Suppressor macrophage treated with lipopolysaccharide for 1 hour (primary cell): ENCODE results near the gene STARD3.

Source experiments
- DNase-seq, 3 donors: peaks; one replicate each; pipeline ENCODE4 v3.0.0-alpha.2; 2020 to 2022

Gene STARD3

DNA sequence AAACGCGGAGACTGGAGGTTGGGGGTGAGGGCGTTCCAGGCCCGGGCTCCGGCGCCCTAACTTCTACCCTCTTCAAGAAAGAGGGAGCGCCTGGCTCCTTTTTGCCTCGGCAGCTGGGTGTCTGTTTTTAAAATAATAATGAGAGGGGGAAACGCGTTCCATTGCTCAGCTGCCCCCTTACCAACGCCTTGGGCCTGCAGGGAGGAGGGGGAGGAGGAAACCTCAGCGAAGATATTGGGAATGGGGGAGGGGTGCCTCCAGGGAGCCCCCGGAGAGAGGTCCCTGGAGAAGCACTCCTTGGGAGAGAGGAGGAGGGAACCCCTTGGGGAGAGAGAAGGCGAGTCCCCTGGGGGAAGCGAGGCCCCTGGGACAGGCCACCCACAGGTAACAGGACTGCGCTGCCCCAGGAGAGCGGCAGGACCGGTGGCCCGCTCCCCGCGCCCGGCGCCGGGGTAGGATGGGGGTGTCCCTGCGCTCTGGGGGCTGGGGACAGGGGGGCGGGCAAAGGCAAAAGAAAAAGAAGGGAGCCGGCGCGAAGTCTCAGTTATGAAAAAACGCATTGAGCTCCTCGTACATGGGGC lies 31.9 kb upstream of the STARD3 start:
- DNase-seq = no peak

DNA sequence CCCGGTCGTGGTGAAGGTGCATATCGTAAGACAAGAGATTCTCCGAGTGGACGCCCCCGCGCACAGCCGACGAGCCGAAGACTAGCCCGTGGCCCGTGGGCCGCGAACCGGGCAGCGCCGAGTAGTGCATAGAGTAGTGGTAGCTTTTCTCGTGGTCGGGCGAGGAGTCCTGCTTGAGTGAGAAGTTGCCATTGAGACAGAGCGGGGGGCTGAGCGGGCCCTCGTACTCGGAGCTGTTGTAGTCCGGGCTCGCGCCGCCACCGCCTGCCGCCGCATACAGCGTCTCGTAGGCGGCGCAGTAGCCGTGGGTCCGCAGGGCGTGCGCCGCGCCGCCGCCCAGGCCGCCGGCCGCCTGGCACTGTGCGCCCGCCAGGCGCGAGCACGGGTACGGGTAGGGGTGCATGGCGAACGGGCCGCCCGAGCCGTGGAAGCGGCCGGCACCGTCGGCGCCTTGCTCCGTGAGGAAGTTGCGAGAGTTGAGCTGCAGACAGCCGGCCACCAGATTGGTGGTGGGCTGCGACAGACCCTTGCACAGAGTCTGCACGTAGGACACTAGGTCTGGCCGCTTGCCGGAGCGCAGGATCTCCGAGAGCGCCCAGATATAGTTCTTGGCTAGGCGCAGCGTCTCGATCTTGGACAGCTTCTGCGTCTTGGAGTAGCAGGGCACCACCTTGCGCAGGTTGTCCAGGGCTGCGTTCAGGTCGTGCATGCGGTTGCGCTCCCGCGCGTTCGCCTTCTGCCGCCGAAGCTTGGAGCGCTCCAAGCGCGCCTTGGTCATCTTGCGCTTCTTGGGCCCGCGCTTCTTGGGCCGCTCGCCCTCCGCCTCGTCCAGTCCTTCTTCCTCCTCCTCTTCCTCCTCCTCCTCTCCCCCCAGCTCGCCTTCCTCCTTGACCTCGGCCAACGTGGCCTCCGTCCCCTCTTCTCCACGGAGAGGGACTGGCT lies 31.2 kb upstream of the STARD3 start:
- peak in 1 of 3 donors; percentile 40 for DNase-seq

DNA sequence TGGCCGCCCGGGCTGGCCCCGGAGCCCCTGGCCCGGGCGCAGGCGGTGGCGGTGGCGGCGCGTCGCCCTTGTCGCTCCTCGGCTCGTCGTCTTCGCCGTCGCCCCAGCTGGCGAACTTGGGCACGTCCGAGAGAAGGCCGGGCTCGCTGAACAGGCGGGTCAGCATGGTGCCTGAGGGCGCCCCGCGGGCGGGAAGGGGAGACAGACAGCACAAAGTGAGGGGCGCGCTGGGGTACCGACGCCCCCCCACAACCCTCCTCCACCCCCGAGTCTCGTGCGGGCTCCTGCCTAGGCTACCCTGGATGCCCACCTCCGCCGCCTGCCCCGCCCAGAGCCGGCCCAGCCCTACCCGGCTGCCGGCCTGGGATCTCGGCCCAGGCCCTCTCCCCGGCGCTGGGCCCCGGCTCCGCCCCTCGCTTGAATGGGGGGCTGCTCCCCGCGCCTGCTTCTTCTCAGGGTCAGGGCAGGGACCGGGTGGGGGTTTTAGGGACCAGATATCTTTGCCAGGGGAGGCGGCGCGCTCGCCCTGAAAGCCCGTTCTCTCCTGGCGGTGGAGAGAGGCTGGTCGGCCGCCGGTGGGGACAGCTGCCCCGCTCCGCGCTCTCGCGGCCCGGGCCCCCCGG lies 30.4 kb upstream of the STARD3 start:
- DNase-seq = peak in 1 of 3 donors; percentile 25

DNA sequence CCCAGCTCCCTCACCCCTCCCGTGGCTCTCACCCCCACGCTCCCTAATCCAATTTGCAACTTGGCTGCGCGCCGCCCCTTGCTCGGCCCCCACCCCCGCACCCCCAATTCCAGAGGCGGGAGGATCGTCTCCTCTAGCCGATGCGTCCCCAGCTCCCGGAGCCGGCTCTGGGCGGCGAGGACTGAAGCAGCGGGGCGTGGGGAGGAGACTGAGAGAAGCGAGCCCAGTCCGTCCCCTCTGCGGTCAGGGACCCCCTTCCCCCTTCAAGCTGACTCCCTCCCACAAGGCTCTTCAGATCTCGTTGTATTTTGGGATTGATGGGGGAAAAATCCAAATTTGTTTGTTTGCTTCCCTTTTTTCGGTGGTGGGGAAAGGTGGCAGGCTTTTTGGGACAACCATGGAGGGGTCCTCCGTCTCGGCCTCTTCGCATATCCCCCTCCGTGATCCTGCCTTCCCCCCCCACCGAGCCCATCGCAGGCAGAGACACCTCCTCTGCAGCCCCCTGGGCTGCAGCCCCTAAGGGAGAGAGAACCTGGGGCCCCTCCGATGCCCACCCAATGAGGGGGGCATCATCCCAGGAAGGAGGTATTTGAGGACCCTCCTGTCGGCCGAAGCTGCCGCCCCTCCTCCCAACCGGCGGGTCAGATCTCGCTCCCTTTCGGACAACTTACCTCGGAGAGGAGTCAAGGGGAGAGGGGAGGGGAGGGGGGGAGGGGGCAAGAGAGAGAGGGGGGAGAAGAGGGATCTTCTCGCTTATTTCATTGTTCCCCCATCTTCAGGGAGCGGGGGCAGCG lies 29.7 kb upstream of the STARD3 start:
- no peak for DNase-seq

DNA sequence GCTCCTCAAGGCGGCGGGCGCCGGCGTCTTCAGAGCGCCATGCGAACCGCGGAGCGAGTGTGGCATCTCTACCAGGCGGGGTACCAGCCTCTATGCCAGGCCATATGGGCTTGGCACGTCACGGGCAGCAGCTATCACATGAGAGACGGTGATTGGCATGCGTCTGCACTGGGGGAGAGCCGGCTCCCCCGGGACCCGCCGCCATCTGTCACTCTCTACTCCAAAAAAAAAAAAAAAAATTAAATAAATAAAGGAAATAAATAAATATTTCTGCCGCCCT lies 29.2 kb upstream of the STARD3 start, which contains the start of gene NEUROD2:
TSS of gene NEUROD2 (minus strand) at position 70 of the 280 bp plus-strand sequence. CDS start 1,321 bp downstream, outside the sequence.
- DNase-seq = no peak

DNA sequence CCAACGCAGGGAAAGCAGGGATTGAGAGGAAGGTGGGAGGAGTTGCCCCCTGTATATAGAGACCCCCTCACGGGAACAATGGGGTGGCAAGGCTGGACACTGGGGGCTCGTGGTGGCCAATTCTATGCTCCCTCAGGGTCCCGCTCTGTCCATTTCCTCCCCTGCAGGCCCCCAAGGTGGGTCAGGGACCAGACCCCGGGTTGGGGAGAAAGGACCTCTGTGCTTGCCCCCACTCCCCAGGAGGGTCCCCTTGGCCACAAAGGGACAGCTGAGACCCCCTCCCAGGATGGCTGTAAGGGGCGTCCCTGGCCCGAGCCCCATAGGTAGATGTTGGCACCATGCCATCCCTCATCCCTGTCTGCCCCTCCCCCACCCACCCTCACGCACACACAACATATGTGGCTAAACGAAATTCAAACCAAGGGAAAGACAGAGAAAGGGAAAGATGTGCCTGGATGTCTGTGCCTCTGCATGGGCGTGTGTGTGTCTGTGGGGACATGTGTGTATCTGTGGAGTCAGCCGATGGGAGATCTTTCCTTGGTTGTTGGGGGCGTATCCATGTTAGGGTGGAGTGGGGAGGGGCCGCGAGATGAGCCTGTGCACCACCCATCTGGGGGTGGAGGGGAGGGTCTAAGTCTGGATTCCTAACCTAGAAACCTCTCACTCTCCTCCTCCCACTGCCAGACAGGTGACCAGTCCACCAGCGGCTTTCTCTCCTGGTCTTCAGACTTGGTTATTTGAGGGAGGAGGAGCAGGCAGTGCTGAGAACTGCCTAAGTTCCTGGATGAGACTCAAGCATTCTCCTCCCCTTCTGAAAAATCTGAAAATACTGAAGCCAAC lies 28.6 kb upstream of the STARD3 start:
- DNase-seq = no peak

DNA sequence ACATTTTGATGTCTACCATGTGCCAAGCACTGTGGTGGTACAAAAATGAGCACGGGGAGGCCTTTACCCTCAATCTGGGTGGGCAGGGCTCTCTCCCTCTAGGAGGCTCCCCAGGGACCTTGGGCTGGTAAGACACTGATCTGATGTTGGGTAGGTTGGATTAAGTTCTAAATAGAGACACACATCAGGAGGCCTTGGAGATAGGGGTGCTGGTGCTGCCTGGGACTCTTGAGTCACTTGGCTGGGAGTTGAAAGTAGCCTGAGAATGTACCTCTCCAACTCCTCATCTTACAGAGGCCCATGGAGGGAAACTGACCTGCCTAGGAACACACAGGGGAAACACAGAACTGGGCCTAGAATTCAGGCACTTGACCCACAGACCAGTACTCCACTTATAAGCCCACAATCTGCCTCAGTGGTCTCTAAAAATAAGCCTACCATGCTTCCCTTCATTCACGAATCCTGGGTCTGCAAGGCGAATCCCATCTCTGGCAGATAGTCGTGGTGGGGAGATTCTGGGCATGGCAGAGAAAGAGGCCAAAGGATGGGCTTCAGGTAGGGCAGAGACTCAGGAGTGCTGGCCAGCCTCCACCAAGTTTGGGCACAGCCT lies 27.4 kb upstream of the STARD3 start:
- DNase-seq = no peak

DNA sequence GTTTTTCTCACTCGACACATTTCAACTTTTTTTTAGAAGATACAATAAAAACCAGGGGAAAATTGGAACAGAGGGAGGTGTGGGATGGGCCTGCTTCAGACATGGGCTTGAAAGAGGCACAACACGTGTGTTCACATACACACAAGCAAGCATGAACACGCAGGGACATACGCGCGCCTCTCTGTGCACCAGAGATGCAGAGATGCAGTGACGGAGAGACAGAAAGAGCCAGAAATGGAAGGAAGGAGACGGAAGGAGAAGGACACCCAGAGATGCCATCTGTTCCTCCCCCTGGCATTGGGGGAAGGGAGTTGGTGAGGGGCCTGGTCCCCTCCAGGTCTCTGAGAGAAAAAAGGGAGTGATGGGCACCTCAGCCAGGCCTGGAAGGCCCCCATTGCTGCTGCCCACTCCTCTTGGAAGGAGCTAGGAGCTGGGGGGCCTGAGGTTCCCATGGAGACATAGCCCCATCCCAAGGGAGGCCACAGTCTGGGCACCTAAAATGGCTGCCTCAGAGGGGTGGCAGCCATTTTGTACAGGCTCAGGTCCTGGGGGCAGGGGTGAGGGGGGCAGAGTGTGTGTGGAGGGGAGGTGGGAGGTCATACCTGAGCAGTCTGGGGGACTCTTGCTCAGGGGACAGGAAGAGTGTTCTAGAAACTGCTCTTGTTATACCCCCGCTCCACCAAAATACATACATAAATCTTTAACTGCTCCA lies 25.4 kb upstream of the STARD3 start:
- no peak for DNase-seq

DNA sequence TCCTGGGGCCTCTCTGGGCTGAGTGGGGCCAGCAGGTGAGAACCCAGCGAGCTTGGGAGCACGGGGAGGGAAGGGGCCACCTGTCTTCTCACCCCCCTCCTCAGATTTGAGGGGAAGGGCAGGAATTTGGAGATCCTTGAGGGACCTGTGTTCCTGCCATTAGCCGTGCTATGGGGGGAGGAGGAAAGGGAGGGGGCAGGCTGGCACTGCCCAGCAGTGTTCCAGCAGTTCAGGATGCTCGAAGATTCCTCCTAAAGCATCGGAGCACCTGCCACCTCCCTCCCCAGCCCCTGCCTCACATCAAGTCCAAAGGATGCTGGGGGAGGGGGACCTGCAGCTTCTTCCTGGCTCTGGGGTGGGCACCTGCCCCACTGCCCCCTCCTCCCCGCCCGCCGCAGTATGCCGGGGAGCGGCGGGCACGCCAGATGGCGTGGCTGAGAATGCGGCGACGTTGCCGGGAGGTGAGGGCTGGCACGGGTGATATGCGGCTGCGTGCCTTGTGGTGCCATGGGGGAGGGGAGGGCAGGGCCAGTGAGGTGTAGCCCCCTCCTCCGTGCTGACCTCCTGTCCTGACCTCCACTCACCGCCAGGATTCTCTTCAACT lies 24.6 kb upstream of the STARD3 start:
- no peak for DNase-seq

DNA sequence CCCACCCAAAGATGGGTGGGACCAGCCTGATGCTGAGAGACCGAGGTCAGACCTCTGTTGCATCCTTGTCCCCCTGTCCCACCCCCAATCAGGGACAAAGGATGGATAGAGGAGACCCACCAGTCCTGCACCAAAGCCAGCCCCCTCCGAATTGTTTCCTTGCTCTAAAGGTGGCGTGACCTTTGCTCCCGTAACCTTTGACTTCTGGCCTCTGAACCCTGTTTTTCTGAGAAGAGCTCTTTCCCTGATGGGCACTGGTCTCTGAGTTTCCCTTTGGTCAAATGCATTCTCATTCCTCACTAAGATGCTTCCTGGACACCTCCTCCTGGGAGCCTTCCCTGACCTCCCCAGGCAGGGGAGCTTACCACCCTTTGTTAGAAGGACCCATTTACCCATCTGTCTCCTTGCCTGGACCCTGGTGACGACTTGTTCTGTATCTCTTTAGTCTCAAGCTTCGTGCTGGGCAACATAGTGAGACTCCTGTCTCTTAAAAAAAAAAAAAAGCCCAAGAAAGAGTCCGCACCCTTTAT lies 23.9 kb upstream of the STARD3 start:
- DNase-seq = no peak

DNA sequence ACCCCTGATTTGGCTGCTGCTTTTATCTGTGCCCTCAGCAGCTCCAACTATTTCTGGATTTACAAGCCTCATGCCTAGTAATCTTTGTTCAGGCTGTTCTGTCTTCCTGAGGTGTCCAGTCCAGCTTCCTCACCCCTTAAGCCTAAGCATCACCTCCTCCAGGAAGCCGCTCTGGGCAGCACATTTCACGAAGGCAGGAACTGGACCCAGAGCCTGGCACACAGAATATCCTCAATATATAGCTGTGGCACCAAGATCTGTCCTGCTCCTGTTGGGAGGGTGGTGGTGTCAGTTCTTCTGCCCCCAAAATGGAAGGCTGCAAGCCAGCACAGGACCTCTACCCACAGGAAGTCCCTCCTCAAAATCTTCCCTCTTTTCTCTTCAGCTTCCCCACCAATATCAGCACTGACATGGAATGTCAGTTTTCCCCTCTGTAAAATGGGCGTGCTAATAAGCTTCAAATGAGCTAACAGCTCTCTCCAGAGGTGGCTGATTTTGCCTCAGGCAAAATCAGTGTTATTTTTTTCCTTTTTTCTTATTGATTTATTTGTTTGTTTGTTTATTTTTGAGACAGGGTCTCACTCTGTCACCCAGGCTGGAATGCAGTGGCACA lies 22.3 kb upstream of the STARD3 start:
- DNase-seq = no peak

DNA sequence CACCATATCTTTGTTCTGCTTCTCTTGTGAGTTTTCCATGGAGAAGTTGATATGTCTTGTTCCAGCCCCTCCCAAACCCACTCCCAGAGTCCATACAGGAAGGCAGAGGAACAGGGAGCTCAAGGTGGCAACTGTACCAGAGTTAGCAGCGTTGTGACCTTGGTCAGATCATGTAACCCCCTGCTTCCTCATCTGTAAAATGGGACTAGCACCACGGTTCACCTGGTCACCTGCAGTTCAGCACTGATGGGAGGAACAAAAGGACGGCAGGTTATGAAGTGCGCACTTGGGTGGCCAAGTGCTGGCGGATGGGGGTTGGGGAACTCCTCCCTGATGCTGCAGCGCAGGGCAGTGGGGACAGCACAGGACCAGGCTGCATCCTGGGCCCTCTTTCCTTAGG lies 21.5 kb upstream of the STARD3 start:
- no peak for DNase-seq

DNA sequence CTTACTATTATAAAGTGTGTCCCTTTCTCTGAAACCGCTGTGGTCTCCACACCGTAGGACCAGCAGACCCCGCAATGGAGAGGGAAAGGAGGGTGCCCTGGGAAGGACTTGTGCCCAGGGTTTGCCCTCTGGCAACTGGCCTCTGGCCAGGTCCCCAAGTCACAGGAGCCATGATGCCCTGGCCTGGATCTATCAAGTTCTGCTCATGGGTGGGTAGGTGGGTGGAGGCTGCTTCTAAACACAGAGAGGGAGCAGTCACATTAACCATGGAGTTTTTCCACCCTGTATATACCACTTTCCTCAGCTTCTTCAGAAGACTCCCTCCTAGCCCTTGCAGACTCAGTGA lies 19.9 kb upstream of the STARD3 start:
- no peak for DNase-seq

DNA sequence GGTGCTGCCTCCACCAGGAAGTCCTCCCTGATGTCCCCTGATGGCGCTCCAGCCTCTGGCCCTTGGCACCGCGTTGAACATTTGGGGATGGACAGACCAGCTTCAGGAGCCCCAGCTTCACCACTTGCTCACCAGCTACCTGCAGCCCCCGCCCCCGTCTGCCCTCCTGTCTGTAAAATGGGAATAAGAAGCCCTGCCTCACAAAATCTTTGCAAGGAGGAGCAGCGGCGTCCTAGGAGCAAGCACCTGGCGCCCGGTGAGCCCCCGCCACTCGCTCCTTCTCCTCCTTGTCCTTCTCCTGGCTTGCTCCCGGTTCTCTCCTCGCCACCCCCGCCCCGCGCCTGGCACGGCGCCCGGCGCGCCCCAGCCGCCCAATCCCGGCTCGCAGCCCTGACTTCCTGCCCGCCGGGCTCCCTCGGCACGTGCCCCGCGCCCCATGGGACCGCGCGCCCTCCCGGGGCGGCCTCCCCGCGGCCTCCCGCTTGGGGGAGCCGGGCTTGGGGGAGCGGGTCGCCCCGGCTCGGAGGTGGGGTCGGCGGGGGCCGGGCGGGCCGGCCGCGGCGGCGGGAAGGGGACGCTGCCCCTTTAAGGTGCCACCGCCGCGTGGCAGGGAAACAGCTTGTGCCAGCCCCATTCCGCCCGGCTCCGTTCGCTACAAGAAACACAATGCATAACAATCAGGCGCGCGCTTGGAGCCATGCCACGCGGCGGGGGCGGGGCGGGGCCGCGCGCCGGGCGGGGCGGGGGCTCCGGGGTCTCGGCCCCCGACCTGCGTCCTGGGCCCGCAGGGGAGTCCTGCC lies 19.3 kb upstream of the STARD3 start:
- DNase-seq = peak; percentile 56 to 76 (median 58)

DNA sequence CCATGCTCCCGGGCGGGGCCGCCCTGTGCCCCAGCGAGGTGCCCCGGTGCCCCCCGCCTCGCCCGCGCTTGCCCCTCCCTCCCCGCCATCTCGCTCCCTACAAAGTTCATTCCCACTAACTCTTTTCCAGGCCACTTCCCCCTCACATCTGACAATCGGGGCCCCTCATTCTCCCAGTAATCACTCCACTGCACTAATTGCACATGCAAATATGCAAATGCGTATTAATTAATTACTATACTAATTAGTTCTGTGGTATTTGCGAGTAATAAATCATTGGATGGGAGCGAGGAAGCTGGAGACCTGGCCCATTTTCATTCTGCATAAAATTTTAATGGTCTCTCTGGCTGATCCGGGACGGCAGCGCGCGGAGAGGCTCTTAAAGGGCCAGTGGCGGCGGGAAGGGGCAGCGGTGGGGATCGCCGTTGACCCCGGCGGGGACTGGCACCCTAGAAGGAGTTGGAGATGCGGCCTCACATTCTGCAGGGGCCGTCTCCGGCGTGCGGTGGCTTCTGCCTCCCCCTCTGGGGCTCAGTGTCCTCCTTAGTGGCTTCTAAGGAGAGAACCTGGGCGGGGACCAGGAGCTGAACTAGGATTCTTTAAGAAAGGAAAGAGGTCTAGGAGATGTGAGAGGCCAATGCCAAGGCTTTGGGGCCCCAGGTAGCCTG lies 18.6 kb upstream of the STARD3 start:
- peak in 1 of 3 donors; percentile 33 for DNase-seq

DNA sequence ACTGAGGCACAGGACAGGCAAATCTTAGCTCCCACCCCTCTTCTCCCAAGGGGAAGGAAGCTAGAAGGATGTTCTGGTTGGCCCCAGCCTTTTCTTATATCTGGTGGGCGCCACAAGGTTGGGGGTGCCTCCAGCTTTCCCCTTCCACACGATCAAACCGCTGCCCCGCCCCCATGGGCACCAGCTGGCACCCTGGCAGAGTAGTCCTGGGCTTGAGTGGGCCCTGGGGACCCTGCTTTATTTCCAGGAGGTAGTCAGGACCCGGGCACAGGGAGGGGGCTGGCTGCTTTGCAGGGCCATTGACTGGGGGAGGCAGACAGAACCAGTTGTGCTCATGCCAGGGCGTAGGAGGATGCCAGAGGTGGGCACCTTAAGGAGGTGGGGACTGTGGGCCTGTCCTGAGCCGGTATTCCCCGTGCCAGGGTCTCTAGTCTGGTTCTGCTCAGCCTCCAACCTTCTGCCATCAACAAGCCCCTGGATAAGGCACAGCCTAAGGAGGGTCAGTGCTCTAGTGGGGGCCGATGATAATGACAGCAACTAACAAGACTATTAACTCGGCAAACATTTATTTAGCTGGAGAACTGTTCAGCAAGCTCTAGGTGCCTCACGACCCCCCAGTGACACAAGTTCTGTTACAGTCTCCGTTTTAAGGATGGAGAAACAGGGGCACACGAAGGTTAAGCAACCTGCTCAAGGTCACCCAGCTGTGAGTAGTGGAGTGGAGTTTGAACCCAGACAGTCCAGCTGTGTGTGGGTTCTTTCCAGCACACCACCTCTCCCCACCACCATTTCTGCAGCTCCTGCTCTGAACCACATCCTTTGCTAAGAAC lies 17.8 kb upstream of the STARD3 start:
- DNase-seq = no peak

DNA sequence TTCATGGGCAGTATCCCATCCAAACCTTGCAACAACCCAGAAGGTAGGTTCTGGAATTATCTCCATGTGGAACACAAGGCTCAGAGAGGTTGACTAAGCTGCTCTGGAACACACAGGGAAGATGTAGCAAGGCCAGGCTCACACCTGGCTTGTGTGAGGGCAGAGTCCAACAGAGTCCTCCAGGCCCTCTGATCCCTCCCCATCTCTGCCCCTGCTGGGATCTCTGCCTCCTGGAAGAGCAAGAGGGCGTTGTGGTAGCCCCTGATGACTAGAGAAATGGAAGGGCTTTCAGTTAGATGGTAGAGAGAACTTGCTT lies 17.2 kb upstream of the STARD3 start:
- DNase-seq = no peak
